OCI-LY3 (cell line): Measurements from ENCODE around the gene SLC19A1.

ENCODE experiments used
- H2AFZ ChIP-seq: fragments of 200-600, 300-600 bp; shearing (Covaris generic); 2 replicates; pipeline ENCODE4 v1.6.0; 2014; ENCODE audit warnings: antibody characterized with exemption, low read depth, low read length
- H3K27ac ChIP-seq: fragments of 200-600, 300-600 bp; sonication (generic); 2 replicates; pipeline ENCODE4 v1.5.1; 2014; ENCODE audit warnings: mild to moderate bottlenecking, low read length, moderate library complexity, mixed read lengths
- H3K27me3 ChIP-seq: fragments of 200-600, 300-600 bp; sonication (generic); 2 replicates; pipeline ENCODE4 v1.6.1; 2014; ENCODE audit warnings: low read depth, low read length, mixed read lengths
- H3K36me3 ChIP-seq: fragments of 200-600, 300-600 bp; sonication (generic); replicated peaks from 2 replicates; pipeline ENCODE3; 2014; ENCODE audit warnings: low read depth, low read length, mixed read lengths
- H3K4me1 ChIP-seq: fragments of 300-600, 200-600 bp; sonication (generic); 2 replicates; pipeline ENCODE4 v1.6.1; 2014; ENCODE audit warnings: low read length, mixed read lengths
- H3K4me2 ChIP-seq: fragments of 200-600, 300-600 bp; sonication (generic); 2 replicates; pipeline ENCODE4 v1.6.1; 2014; ENCODE audit warnings: low read length, mixed read lengths
- H3K4me3 ChIP-seq: fragments of 300-600, 200-600 bp; sonication (generic); 2 replicates; pipeline ENCODE4 v1.5.1; 2014; ENCODE audit warnings: antibody characterized with exemption, mild to moderate bottlenecking, low read length, moderate library complexity
- H3K79me2 ChIP-seq: fragments of 300-600, 200-600 bp; shearing (Covaris generic); 2 replicates; pipeline ENCODE4 v1.6.1; 2014; ENCODE audit warnings: mild to moderate bottlenecking, low read length, mixed read lengths
- H3K9ac ChIP-seq: fragments of 300-600, 200-600 bp; shearing (Covaris generic); 2 replicates; pipeline ENCODE4 v1.6.0; 2014; ENCODE audit warnings: mild to moderate bottlenecking, low read length, moderate library complexity
- H3K9me3 ChIP-seq: fragments of 200-600, 300-600 bp; shearing (Covaris generic); 2 replicates; pipeline ENCODE4 v1.6.1; 2014; ENCODE audit warnings: low read length, mixed read lengths; ENCODE audit not compliant: insufficient read depth
- H4K20me1 ChIP-seq: fragments of 200-600, 300-600 bp; sonication (generic); 2 replicates; pipeline ENCODE4 v1.6.1; 2016; ENCODE audit warnings: low read length, mixed read lengths; ENCODE audit not compliant: insufficient read depth
- CTCF ChIP-seq: fragments of 200-600, 300-600 bp; sonication (generic); IDR thresholded peaks from 2 replicates; pipeline ENCODE4 v1.5.1; 2014; ENCODE audit warnings: antibody characterized with exemption, low read length, low read depth
- EZH2phosphoT487 ChIP-seq: fragments of 200-600 bp; shearing (Covaris generic); IDR thresholded peaks from 2 replicates; pipeline ENCODE4 v1.6.1; 2018; ENCODE audit warnings: antibody characterized with exemption, mixed run types, low read depth

Gene SLC19A1

GRCh38 chr21:45511661-45512431, 30.4 kb downstream of the SLC19A1 start:
- Histone ChIP-seq H3K27ac (no peak overlapping the region), H3K4me3 (no peak overlapping the region), H3K4me2 (no peak overlapping the region), H3K79me2 (no peaks in the 10 kb centered on the region), H3K4me1 (no peaks in the 10 kb centered on the region), H3K9me3 (no peaks in the 10 kb centered on the region), H3K36me3 (no peaks in the 10 kb centered on the region), H3K27me3 (no peaks in the 10 kb centered on the region), H4K20me1 (no peaks in the 10 kb centered on the region), H2AFZ (no peak overlapping the region), H3K9ac (no peak overlapping the region)
- TF ChIP-seq CTCF, result no peak
- no peak for TF ChIP-seq EZH2phosphoT487

GRCh38 chr21:45511007-45511406, 31.2 kb downstream of the SLC19A1 start:
- TF ChIP-seq EZH2phosphoT487 (no peak), CTCF (no peak)
- Histone ChIP-seq H3K9ac (no peak overlapping the region), H3K4me1 (no peaks in the 10 kb centered on the region), H3K4me2 (no peak overlapping the region), H2AFZ (no peak overlapping the region), H3K36me3 (no peaks in the 10 kb centered on the region), H4K20me1 (no peaks in the 10 kb centered on the region), H3K27me3 (no peaks in the 10 kb centered on the region), H3K79me2 (no peaks in the 10 kb centered on the region), H3K4me3 (no peak overlapping the region), H3K27ac (no peak overlapping the region), H3K9me3 (no peaks in the 10 kb centered on the region)

GRCh38 chr21:45510466-45510955, 31.7 kb downstream of the SLC19A1 start:
- H3K27ac ChIP-seq, result no peak overlapping the region
- H3K4me1 ChIP-seq, result no peaks in the 10 kb centered on the region
- H3K27me3 ChIP-seq, result no peaks in the 10 kb centered on the region
- H3K79me2 ChIP-seq, result no peaks in the 10 kb centered on the region
- TF ChIP-seq CTCF (no peak), EZH2phosphoT487 (no peak)
- no peak overlapping the region for H3K4me2 ChIP-seq
- H3K36me3 ChIP-seq, result no peaks in the 10 kb centered on the region
- H2AFZ ChIP-seq, result no peak overlapping the region
- no peaks in the 10 kb centered on the region for H3K9me3 ChIP-seq
- no peak overlapping the region for H3K9ac ChIP-seq
- H4K20me1 ChIP-seq, result no peaks in the 10 kb centered on the region
- H3K4me3 ChIP-seq, result no peak overlapping the region

GRCh38 chr21:45509566-45510465, 32.4 kb downstream of the SLC19A1 start:
- no peak overlapping the region for H3K27ac ChIP-seq
- H3K9me3 ChIP-seq, result no peaks in the 10 kb centered on the region
- no peaks in the 10 kb centered on the region for H4K20me1 ChIP-seq
- H3K79me2 ChIP-seq, result no peaks in the 10 kb centered on the region
- H3K27me3 ChIP-seq, result no peaks in the 10 kb centered on the region
- no peaks in the 10 kb centered on the region for H3K4me1 ChIP-seq
- H3K4me2 ChIP-seq, result no peak overlapping the region
- no peak overlapping the region for H3K9ac ChIP-seq
- H3K36me3 ChIP-seq, result no peaks in the 10 kb centered on the region
- TF ChIP-seq CTCF, result no peak
- no peak for TF ChIP-seq EZH2phosphoT487
- no peak overlapping the region for H3K4me3 ChIP-seq
- no peak overlapping the region for H2AFZ ChIP-seq
